CD4-positive, alpha-beta T cell treated with Interleukin-1 beta for 1 hour (primary cell): Measurements from ENCODE around the gene MMP20.
A peak's percentile ranks its signal among the peaks of the same experiment; 100 is the strongest.

Source experiments
- DNase-seq, 2 donors: peaks; one replicate each; pipeline ENCODE4 v3.0.0-alpha.2; 2020 to 2022

MMP20 gene

GRCh38 chr11:102552020-102552419 is 73.1 kb downstream of the MMP20 start:
- DNase-seq: no peak

GRCh38 chr11:102551169-102551781 is 73.9 kb downstream of the MMP20 start:
- DNase-seq: no peak

GRCh38 chr11:102546923-102547471 is 78.1 kb downstream of the MMP20 start:
- peak; percentile 14 to 72 for DNase-seq

GRCh38 chr11:102546427-102546826 is 78.7 kb downstream of the MMP20 start:
- peak in 1 of 2 donors; percentile 40 for DNase-seq

- DNase-seq: no peak
Observed at GRCh38 chr11:102545701-102546100, 79.4 kb downstream of the MMP20 start.

- no peak for DNase-seq
Observed at GRCh38 chr11:102544594-102544993, 80.5 kb downstream of the MMP20 start.

- no peak for DNase-seq
Observed at GRCh38 chr11:102539567-102539966, 85.6 kb downstream of the MMP20 start.

- no peak for DNase-seq
Observed at GRCh38 chr11:102538932-102539331, 86.2 kb downstream of the MMP20 start.

GRCh38 chr11:102534261-102534872 is 90.8 kb downstream of the MMP20 start:
- DNase-seq: no peak

GRCh38 chr11:102530558-102530957 is 94.6 kb downstream of the MMP20 start, which contains the start of gene MMP7:
Gene MMP7, minus strand, starts transcription at chr11:102530747. Its CDS starts 47 bp downstream, at chr11:102530700.
- no peak for DNase-seq

- no peak for DNase-seq
Observed at GRCh38 chr11:102528618-102529017, 96.5 kb downstream of the MMP20 start.

- DNase-seq: no peak
Observed at GRCh38 chr11:102527684-102528083, 97.4 kb downstream of the MMP20 start.

GRCh38 chr11:102527041-102527440 is 98.1 kb downstream of the MMP20 start:
- no peak for DNase-seq
